Liver (tissue), 9 donors: ENCODE results near the gene CCSER2. TPM values are rescaled to one million over a fixed set of nuclear protein-coding genes. Genes with fewer than 3 reads are reported as not detected.

Experiments used
- DNase-seq: peaks from one replicate; pipeline ENCODE4 v3.0.0-alpha.2; 2017; ENCODE audit warnings: low spot score
- H3K27ac ChIP-seq, 2 donors: one replicate each; pipeline ENCODE4 v1.7.0; 2013; ENCODE audit warnings: inconsistent platforms in 2 of 2, low read length in 2 of 2, control low read depth in 1 of 2, low read depth in 1 of 2, mild to moderate bottlenecking in 1 of 2
- H3K27me3 ChIP-seq, 4 donors: one replicate each; pipeline versions ENCODE4 v1.6.1 to v1.7.0; 2013; ENCODE audit warnings: low read length in 3 of 4, inconsistent platforms in 1 of 4, mild to moderate bottlenecking in 1 of 4, moderate library complexity in 1 of 4; ENCODE audit not compliant: control insufficient read depth in 4 of 4, insufficient read depth in 4 of 4
- H3K36me3 ChIP-seq, 4 donors: one replicate each; pipeline versions ENCODE4 v1.6.1 to v1.7.0; 2013; ENCODE audit warnings: low read length in 3 of 4, mild to moderate bottlenecking in 3 of 4, low read depth in 1 of 4, moderate library complexity in 1 of 4; ENCODE audit not compliant: control insufficient read depth in 4 of 4, insufficient read depth in 3 of 4
- H3K4me1 ChIP-seq, 4 donors: one replicate each; pipeline versions ENCODE4 v1.6.1 to v1.7.0; 2013; ENCODE audit warnings: low read length in 3 of 4, mild to moderate bottlenecking in 3 of 4, moderate library complexity in 1 of 4; ENCODE audit not compliant: control insufficient read depth in 4 of 4, insufficient read depth in 4 of 4
- H3K4me3 ChIP-seq, 3 donors: one replicate each; pipeline versions ENCODE4 v1.6.1 to v1.7.0; 2013; ENCODE audit warnings: low read length in 3 of 3, control low read depth in 1 of 3, low read depth in 1 of 3, mild to moderate bottlenecking in 1 of 3
- H3K9ac ChIP-seq, 2 donors: one replicate each; pipeline ENCODE4 v1.7.0; 2013; ENCODE audit warnings: low read length in 2 of 2, mild to moderate bottlenecking in 2 of 2, moderate library complexity in 2 of 2, control low read depth in 1 of 2, low read depth in 1 of 2
- H3K9me3 ChIP-seq, 4 donors: one replicate each; pipeline versions ENCODE4 v1.6.1 to v1.7.0; 2013; ENCODE audit warnings: low read length in 3 of 4; ENCODE audit not compliant: control insufficient read depth in 4 of 4
- ATF3 ChIP-seq: IDR thresholded peaks from 2 replicates; pipeline ENCODE4 v1.6.1; 2016; ENCODE audit warnings: antibody characterized with exemption
- FOXA1 ChIP-seq: IDR thresholded peaks from 2 replicates; pipeline ENCODE4 v1.6.1; 2016; ENCODE audit warnings: antibody characterized with exemption
- FOXA2 ChIP-seq: IDR thresholded peaks from 2 replicates; pipeline ENCODE4 v1.6.1; 2016; ENCODE audit warnings: antibody characterized with exemption
- GABPA ChIP-seq, 2 donors: IDR thresholded peaks in 1 of 2; conservative IDR thresholded peaks in 1 of 2; 2 replicates each; pipeline ENCODE4 v1.6.1; 2016; ENCODE audit warnings: antibody characterized with exemption in 2 of 2, mild to moderate bottlenecking in 1 of 2, moderate library complexity in 1 of 2
- HNF4A ChIP-seq, 2 donors: conservative IDR thresholded peaks; 2 replicates each; pipeline ENCODE4 v1.6.1; 2016; ENCODE audit warnings: antibody characterized with exemption in 2 of 2, mild to moderate bottlenecking in 2 of 2
- HNF4G ChIP-seq: IDR thresholded peaks from 2 replicates; pipeline ENCODE4 v1.6.1; 2016; ENCODE audit warnings: antibody characterized with exemption
- JUND ChIP-seq, 2 donors: IDR thresholded peaks; 2 replicates each; pipeline ENCODE4 v1.6.1; 2016; ENCODE audit warnings: antibody characterized with exemption in 2 of 2
- MAX ChIP-seq: IDR thresholded peaks from 2 replicates; pipeline ENCODE4 v1.6.1; 2016; ENCODE audit warnings: antibody characterized with exemption
- NR2F2 ChIP-seq: IDR thresholded peaks from 2 replicates; pipeline ENCODE4 v1.6.1; 2016; ENCODE audit warnings: antibody characterized with exemption
- RAD21 ChIP-seq, 2 donors: IDR thresholded peaks; 2 replicates each; pipeline ENCODE4 v1.6.1; 2016; ENCODE audit warnings: antibody characterized with exemption in 2 of 2, mild to moderate bottlenecking in 2 of 2
- REST ChIP-seq: IDR thresholded peaks from 2 replicates; pipeline ENCODE4 v1.6.1; 2016; ENCODE audit warnings: antibody characterized with exemption, mild to moderate bottlenecking
- RXRA ChIP-seq, 2 donors: IDR thresholded peaks; 2 replicates each; pipeline ENCODE4 v1.6.1; 2017 to 2018; ENCODE audit warnings: antibody characterized with exemption in 2 of 2, mild to moderate bottlenecking in 1 of 2
- SP1 ChIP-seq: IDR thresholded peaks from 2 replicates; pipeline ENCODE4 v1.6.1; 2018; ENCODE audit warnings: antibody characterized with exemption, mild to moderate bottlenecking
- TAF1 ChIP-seq: conservative IDR thresholded peaks from 2 replicates; pipeline ENCODE4 v1.6.1; 2016; ENCODE audit warnings: antibody characterized with exemption, mild to moderate bottlenecking
- YY1 ChIP-seq: IDR thresholded peaks from 2 replicates; pipeline ENCODE4 v1.6.1; 2016; ENCODE audit warnings: antibody characterized with exemption, mild to moderate bottlenecking
- WGBS: extraction: QIAGEN DNeasy Blood & Tissue Kit; methylation state at CpG from one replicate; pipeline ENCODE4 v1.1.7; 2013; 5-methylcytosine and 5-hydroxymethylcytosine counted together
- polyA plus RNA-seq, 2 donors: library from polyadenylated mRNA; stranded (reverse) in 1 of 2; unstranded in 1 of 2; fragments of 200-250 nt in 1 of 2; fragments of >200 nt in 1 of 2; fragmentation: Nextera tagmentation in 1 of 2; extraction: Ambion mirVana in 1 of 2; gene quantifications; one replicate each; pipeline versions ENCODE4 v1.2.1 to v1.2.3, GENCODE V29; 2013 to 2015
- total RNA-seq, 2 donors: library from RNA; depleted of rRNA; stranded (reverse); fragments of >200 nt; gene quantifications; one replicate each; pipeline ENCODE4 v1.2.3, GENCODE V29; 2014
- TF ChIP-seq, protein P1 (sequence below): IDR thresholded peaks from 2 replicates; pipeline ENCODE4 v1.6.1; 2016; ENCODE audit warnings: antibody characterized with exemption
- TF ChIP-seq, protein P2 (sequence below): fragments of 150-350 bp; IDR thresholded peaks from 2 replicates; pipeline ENCODE4 v1.5.1; 2017; ENCODE audit warnings: improper control_type of control experiment, low read depth, low read length; ENCODE audit not compliant: missing input control
- donor health status: healthy.
- donor health status: healthy.
- donor health status: healthy.
- donor health status: healthy.
- donor health status: healthy.

Gene CCSER2
- total and polyA plus RNA-seq, 4 donors = 5.6 to 18.2 (median 12.1) TPM

GRCh38 chr10:84478679-84479078, 150.3 kb downstream of the CCSER2 start (continued):
- TF ChIP-seq, protein P1, sequence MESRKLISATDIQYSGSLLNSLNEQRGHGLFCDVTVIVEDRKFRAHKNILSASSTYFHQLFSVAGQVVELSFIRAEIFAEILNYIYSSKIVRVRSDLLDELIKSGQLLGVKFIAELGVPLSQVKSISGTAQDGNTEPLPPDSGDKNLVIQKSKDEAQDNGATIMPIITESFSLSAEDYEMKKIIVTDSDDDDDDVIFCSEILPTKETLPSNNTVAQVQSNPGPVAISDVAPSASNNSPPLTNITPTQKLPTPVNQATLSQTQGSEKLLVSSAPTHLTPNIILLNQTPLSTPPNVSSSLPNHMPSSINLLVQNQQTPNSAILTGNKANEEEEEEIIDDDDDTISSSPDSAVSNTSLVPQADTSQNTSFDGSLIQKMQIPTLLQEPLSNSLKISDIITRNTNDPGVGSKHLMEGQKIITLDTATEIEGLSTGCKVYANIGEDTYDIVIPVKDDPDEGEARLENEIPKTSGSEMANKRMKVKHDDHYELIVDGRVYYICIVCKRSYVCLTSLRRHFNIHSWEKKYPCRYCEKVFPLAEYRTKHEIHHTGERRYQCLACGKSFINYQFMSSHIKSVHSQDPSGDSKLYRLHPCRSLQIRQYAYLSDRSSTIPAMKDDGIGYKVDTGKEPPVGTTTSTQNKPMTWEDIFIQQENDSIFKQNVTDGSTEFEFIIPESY = no peak
- TF ChIP-seq GABPA (IDR thresholded peaks at IDR 0.05 in 1 of 2, conservative IDR thresholded peaks at IDR 0.05 in 1 of 2) (no peak), YY1 (no peak), JUND (IDR thresholded peaks at IDR 0.05) (no peak)

DNA sequence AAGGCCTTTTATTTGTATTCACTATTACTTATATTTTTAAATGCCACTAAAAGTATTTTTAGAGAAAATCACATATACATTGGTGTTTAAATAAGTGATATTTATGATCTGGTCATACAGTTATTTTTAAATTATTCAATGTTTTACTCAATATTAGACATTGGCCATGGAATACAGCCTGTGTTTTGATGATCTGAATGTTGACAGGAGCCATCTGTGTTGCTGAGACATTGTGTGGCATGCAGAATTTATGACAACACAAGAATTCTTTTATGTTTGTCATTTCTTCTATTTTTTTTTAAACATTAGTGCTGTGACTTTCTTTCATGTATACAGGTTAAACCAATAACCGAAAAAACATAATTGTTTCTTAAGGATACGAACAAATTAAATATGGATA, 156.2 kb downstream of the CCSER2 start:
- H3K4me1 ChIP-seq = no peaks in the 10 kb centered on the region
- TF ChIP-seq YY1 = no peak
- no peak for TF ChIP-seq HNF4A (conservative IDR thresholded peaks at IDR 0.05)
- TF ChIP-seq, protein P2, sequence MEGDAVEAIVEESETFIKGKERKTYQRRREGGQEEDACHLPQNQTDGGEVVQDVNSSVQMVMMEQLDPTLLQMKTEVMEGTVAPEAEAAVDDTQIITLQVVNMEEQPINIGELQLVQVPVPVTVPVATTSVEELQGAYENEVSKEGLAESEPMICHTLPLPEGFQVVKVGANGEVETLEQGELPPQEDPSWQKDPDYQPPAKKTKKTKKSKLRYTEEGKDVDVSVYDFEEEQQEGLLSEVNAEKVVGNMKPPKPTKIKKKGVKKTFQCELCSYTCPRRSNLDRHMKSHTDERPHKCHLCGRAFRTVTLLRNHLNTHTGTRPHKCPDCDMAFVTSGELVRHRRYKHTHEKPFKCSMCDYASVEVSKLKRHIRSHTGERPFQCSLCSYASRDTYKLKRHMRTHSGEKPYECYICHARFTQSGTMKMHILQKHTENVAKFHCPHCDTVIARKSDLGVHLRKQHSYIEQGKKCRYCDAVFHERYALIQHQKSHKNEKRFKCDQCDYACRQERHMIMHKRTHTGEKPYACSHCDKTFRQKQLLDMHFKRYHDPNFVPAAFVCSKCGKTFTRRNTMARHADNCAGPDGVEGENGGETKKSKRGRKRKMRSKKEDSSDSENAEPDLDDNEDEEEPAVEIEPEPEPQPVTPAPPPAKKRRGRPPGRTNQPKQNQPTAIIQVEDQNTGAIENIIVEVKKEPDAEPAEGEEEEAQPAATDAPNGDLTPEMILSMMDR = no peak
- TF ChIP-seq GABPA (IDR thresholded peaks at IDR 0.05 in 1 of 2, conservative IDR thresholded peaks at IDR 0.05 in 1 of 2) = no peak
- no peak for TF ChIP-seq ATF3
- TF ChIP-seq FOXA2 = no peak
- TF ChIP-seq HNF4G = no peak
- no peak for TF ChIP-seq REST
- TF ChIP-seq JUND (IDR thresholded peaks at IDR 0.05) = no peak
- no peak for TF ChIP-seq SP1
- 98% methylated on average over 2 of the region's 2 CpGs for WGBS

GRCh38 chr10:84493361-84493760, 165.0 kb downstream of the CCSER2 start:
- H3K4me1 ChIP-seq = peaks cover 0 to 4% (median 3%) of the 10 kb centered on the region in 4 donors
- H3K36me3 ChIP-seq = no peaks in the 10 kb centered on the region
- no peak overlapping the region for H3K4me3 ChIP-seq
- no peak for DNase-seq
- WGBS = 94% methylated on average over 2 of the region's 2 CpGs
- H3K27ac ChIP-seq = no peak overlapping the region
- H3K9ac ChIP-seq = no peak overlapping the region
- no peaks in the 10 kb centered on the region for H3K27me3 ChIP-seq
- H3K9me3 ChIP-seq = no peaks in the 10 kb centered on the region
- TF ChIP-seq ATF3 = no peak
- TF ChIP-seq FOXA1 = no peak
- TF ChIP-seq TAF1 = no peak
- TF ChIP-seq RAD21 (IDR thresholded peaks at IDR 0.05) = no peak
- TF ChIP-seq HNF4G = no peak
- no peak for TF ChIP-seq YY1
- no peak for TF ChIP-seq REST
- TF ChIP-seq FOXA2 = no peak
- no peak for TF ChIP-seq NR2F2
- TF ChIP-seq JUND (IDR thresholded peaks at IDR 0.05) = no peak
- no peak for TF ChIP-seq MAX
- no peak for TF ChIP-seq RXRA (IDR thresholded peaks at IDR 0.05)
- no peak for TF ChIP-seq SP1

More for the DNA sequence above, 156.2 kb downstream of the CCSER2 start:
- Histone ChIP-seq H3K4me3 (no peak overlapping the region), H3K27ac (no peak overlapping the region), H3K9ac (no peak overlapping the region), H3K9me3 (no peaks in the 10 kb centered on the region), H3K36me3 (peaks cover 0 to 2% (median under 1%) of the 10 kb centered on the region in 4 donors), H3K27me3 (no peaks in the 10 kb centered on the region)
- no peak for DNase-seq
